ENCODE data around the gene ELMO1. TPM values are rescaled to one million over a fixed set of nuclear protein-coding genes. Genes with fewer than 3 reads are reported as not detected.

The ELMO1 gene
- total RNA-seq, 1 donor from 2014 or later: 11.9 TPM

GRCh38 chr7:37116093-37116701, 332.5 kb downstream of the ELMO1 start:
- DNase-seq (no peak), ATAC-seq (ENCODE audit: poor library complexity) (no peak)
- intact Hi-C loops (cut with DNase I): no loop called here

- ATAC-seq (ENCODE audit: poor library complexity): no peak
- intact Hi-C loops (cut with DNase I): no loop called here
These were observed 334.9 kb downstream of the ELMO1 start for GRCh38 chr7:37113661-37114355.

DNA sequence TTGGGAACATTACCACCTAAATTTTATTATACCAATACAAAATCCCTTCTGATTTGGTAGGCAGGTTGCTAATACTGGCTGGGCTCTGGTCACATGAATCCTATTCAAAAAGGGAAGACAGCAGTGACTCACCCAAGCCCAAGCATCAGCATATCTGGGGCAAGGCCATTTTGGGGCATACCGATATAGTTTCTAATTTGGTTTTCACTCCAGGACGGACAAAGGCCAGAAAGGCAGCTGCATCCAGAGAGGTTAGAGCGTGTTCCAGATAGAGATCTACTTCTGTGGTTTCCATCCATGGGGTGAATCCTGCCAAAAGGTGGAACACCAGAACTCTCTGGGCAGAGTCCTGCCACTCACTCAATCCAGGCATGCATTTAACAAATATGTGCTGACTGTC, 335.8 kb downstream of the ELMO1 start:
- intact Hi-C loops (cut with DNase I): no loop called here
- ATAC-seq (ENCODE audit: poor library complexity): no peak
- no peak for DNase-seq

More at GRCh38 chr7:37113661-37114355, 334.9 kb downstream of the ELMO1 start:
- DNase-seq: no peak

- DNase-seq (no peak), ATAC-seq (ENCODE audit: poor library complexity) (no peak)
- intact Hi-C loops (cut with DNase I): no loop called here
These were observed 336.4 kb downstream of the ELMO1 start for GRCh38 chr7:37112218-37112617.

DNA sequence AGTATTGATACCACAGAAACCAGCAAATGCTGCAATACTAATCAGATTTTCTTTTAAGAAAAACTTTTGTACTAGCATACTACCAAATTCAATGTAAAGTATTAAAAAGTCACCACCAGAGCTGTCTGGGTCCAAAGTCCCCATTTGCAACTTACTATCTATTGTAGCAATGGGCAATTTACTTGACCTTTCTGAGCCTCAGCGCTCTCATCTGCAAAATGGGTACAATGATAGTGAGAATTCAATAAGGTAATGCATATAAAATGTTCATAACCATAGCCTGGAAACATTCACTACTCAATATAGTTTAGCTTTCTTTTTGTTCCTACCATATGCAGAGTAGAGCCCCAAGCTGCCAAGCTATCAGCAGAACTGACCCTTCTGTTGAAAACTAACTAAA, 337.2 kb downstream of the ELMO1 start:
- intact Hi-C loops (cut with DNase I): no loop called here
- ATAC-seq (ENCODE audit: poor library complexity): no peak
- DNase-seq: no peak

- ATAC-seq (ENCODE audit: poor library complexity) (no peak), DNase-seq (no peak)
- intact Hi-C loops (cut with DNase I): no loop called here
These were observed 337.8 kb downstream of the ELMO1 start for GRCh38 chr7:37110660-37111424.

DNA sequence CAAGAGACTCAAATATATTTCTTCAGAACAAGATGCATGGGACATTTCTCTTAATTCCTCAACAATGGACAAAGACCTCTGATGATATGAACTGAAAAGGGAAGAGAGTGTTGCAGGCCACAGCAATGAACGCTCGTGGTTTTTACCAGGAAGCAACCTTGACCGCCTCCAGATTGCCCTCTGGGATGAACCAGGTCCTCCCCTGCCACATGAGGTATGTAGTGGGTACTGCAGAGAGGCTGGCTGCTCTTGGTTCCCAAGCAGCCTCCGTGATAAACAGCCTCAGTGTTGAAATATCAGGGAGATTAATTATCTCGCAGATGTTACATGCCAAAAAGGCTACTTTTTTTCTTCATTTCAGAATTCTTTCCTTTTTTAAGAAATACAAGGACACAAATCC, 338.8 kb downstream of the ELMO1 start:
- intact Hi-C loops (cut with DNase I): no loop called here
- no peak for ATAC-seq (ENCODE audit: poor library complexity)
- DNase-seq: no peak

DNA sequence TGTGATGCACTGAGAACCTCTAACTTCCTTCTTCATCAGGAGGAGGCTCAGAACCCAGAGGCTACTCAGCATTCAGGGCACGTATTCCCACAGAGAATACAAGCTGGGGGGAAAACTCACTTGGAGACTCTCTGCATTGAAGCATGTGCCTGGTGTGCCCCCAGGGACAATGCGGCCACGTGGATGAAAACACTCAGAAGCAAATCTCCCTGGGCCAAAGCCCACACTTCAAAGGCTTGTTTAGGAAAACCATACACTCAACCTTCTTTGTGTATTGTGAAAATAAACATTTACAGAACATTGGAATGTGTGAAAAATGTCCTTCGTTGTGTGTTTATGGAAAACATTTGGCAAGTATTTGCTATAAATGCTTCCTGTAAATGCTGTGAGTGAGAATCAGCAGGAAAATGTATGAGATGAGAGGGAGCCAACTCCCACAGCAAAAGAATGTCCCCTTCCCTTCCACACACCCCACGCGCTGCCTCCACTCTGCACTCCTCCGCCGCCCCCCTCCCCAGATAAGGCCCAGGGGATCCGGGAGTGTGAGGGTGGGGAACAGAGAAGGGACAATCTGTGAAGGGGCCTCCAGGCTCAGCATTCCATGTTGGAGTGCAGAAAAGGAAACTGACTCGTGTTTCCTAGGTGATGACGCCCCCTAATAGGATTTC, 339.5 kb downstream of the ELMO1 start:
- DNase-seq: no peak
- ATAC-seq (ENCODE audit: poor library complexity): no peak
- intact Hi-C loops (cut with DNase I): no loop called here

DNA sequence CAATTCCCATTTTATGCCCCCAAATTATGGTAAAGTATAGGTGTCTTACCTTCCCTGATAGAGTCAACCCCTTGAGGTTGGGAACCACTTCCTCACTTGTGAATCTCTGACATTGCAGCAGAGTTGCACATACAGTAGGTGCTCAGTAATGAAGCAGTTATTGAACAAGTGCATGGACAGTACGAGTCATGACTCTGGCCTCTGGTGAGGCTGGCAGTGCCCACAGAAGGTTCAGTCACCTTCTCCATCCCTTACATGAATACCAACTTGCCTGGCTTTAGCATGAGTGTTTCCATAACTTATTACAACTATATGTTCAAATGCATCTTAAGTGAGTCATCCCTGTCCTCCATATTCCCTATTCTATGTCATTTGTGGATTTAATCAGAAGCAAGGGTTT, 340.0 kb downstream of the ELMO1 start:
- ATAC-seq (ENCODE audit: poor library complexity) (no peak), DNase-seq (no peak)
- intact Hi-C loops (cut with DNase I): no loop called here

- ATAC-seq (ENCODE audit: poor library complexity): no peak
- intact Hi-C loops (cut with DNase I): no loop called here
- DNase-seq: no peak
These were observed 341.5 kb downstream of the ELMO1 start for GRCh38 chr7:37107047-37107750.

DNA sequence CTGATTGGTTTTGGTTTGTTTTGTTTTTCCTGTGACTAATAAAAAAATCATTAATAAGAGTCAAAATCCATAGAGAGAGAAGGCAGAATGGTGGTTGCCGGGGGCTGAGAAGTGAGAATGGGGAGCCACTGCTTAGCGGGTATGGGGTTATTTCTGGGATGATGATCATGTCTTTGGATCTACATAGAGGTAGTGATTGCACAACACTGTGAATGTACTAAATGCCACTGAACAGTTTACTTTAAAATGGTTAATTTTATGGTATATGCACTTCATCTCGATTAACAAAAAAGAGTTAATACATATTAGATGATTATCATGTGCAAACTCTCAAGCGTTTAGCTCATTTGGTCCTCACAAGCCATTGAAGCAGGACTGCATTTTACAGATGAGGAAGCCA, 342.9 kb downstream of the ELMO1 start:
- intact Hi-C loops (cut with DNase I): no loop called here
- DNase-seq: no peak
- no peak for ATAC-seq (ENCODE audit: poor library complexity)

DNA sequence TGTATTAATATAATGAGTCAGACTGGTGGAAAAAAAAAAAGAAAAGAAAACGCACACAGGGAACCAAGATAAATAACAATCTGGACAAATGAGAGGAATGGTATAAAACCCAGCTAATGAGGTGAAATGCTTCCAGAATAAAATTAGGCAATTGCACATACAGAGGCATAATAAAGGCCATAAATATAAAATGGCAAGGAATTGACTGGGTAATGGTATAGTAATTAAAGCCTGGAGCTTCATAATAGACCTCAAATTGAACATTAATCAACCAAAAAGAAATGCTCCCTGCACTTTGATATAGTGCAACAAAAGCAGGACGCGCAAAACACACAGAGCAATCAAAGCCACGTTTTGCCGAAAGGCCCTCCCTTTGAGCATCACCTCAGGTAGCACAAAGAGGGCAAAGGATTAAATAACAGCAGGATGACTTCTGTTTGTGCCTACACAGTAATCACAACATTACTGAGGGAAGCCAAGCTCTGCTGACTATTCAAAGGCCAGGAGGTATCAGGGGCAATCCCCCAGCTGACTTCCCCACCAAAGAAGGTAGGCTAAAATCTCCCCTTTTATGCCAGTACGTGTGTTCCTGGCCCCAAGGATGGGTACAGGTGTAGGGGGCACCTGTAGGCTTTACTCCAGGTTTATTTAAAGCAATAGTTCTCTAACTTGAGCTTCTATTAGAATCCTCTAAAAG, 343.7 kb downstream of the ELMO1 start:
- no peak for DNase-seq
- ATAC-seq (ENCODE audit: poor library complexity): no peak
- intact Hi-C loops (cut with DNase I): no loop called here

- intact Hi-C loops (cut with DNase I): no loop called here
- no peak for ATAC-seq (ENCODE audit: poor library complexity)
- no peak for DNase-seq
These were observed 346.0 kb downstream of the ELMO1 start for GRCh38 chr7:37102518-37103137.

DNA sequence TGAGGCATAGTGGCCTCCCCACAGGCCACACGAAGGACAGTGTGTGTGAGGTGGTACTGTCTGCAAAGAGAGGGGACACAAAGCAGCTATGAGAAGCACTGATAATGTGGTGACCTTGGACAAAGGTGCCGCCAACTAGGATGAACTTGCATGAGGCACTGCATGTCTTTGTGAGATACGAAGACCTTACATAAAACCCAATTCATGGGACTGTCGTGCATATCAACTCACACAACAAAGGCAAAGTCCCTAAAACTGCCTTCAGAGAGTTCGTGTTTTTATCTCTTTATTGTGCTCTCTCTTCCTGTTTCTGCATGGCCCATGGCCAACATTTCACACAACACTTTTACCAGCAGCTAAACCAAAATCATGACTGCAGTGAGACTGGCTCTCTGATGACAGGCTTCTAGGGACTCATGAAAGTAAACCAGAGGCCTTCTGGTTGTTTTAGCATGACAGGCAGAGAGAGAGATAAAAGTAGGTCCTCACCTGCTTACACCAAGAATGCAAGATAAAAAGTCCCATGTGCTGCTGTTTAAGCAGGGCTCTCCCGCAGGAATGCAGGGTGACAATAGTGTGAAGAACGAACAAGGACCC, 347.8 kb downstream of the ELMO1 start:
- DNase-seq (no peak), ATAC-seq (ENCODE audit: poor library complexity) (peak; percentile 22)
- intact Hi-C loops (cut with DNase I): no loop called here

DNA sequence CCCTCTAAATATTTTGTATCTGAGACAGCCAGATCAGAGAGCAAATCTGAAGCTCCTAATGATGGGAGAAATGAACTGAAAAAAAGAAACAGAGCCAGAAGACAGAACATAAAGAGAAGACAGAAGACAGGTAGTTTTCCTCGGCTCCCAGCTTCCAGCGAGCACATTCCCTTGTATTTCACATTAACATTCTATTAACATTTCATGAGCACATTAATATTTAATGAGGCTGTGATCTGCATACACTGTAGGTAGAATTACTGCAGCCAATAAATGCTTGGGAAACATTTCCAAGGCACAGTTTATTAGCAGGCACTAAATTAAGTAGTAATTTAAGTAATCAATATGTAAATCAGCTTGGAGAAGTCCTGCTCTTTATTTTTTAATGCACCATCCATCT, 349.9 kb downstream of the ELMO1 start:
- DNase-seq (no peak), ATAC-seq (ENCODE audit: poor library complexity) (no peak)
- intact Hi-C loops (cut with DNase I): no loop called here

- no peak for DNase-seq
- intact Hi-C loops (cut with DNase I): no loop called here
- no peak for ATAC-seq (ENCODE audit: poor library complexity)
These were observed 350.7 kb downstream of the ELMO1 start for GRCh38 chr7:37097983-37098382.

DNA sequence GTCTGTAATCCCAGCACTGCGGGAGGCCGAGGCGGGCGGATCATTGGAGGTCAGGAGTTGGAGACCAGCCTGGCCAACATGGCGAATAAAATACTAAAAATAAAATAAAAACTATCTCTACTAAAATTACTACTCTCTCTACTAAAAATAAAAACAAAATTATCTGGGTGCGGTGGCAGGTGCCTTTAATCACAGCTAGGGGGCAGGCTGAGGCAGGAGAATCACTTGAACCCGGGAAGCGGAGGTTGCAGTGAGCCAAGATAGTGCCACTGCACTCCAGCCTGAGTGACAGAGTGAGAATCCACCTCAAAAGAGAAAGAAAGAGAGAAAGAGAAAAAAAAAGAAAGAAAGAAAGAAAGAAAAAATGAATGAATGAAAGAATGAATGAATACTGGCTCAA, 351.4 kb downstream of the ELMO1 start:
- intact Hi-C loops (cut with DNase I): no loop called here

GRCh38 chr7:37096341-37096740, 352.3 kb downstream of the ELMO1 start:
- intact Hi-C loops (cut with DNase I): no loop called here
- ATAC-seq (ENCODE audit: poor library complexity) (no peak), DNase-seq (no peak)

More for the DNA sequence above, 351.4 kb downstream of the ELMO1 start:
- DNase-seq: no peak
- ATAC-seq (ENCODE audit: poor library complexity): no peak
